ENCODE measurements around the gene ILK. TPM values are rescaled to one million over a fixed set of nuclear protein-coding genes. Genes with fewer than 3 reads are reported as not detected.
A peak's percentile ranks its signal among the peaks of the same experiment; 100 is the strongest.

The ILK gene
- total RNA-seq, 4 donors from 2014 or later, result 81.1 to 121 (median 97.3) TPM

DNA sequence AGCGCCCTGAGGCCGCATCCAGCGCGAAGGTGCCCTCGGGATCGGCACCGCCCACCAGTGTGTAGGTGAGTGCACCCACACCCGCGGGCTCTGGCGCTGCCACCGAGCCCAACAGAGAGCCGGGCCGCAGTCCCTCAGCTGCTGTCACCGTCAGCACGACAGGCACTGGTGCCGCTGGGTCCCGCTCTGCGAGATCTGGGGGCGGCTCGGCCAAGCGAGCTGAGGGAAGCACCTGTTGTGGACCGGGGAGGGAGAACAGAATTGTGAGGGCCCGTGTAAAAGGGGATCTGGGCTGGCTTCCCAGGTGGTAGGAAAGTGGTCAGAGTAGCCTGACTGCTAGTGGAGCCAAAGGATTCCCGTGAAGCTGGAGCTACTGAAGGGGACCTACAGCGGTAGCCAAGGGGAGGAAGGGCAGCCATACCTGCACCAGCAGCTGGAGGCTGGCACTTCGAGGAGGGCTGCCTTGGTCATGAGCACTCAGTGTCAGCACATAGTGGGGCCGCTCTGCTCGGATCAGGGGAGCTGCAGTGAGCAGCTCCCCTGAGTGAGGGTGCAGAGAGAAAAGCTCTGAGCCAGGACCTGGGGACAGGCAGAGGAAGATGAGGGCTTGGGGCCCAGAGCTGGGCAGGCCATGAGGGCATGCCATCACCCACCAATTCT, 27.2 kb downstream of the ILK start:
- no peak overlapping the region for H3K27ac ChIP-seq
- no peak for DNase-seq
- no peaks in the 10 kb centered on the region for H3K9me3 ChIP-seq
- no peak for TF ChIP-seq POLR2A (IDR thresholded peaks at IDR 0.05)
- TF ChIP-seq, protein P1, sequence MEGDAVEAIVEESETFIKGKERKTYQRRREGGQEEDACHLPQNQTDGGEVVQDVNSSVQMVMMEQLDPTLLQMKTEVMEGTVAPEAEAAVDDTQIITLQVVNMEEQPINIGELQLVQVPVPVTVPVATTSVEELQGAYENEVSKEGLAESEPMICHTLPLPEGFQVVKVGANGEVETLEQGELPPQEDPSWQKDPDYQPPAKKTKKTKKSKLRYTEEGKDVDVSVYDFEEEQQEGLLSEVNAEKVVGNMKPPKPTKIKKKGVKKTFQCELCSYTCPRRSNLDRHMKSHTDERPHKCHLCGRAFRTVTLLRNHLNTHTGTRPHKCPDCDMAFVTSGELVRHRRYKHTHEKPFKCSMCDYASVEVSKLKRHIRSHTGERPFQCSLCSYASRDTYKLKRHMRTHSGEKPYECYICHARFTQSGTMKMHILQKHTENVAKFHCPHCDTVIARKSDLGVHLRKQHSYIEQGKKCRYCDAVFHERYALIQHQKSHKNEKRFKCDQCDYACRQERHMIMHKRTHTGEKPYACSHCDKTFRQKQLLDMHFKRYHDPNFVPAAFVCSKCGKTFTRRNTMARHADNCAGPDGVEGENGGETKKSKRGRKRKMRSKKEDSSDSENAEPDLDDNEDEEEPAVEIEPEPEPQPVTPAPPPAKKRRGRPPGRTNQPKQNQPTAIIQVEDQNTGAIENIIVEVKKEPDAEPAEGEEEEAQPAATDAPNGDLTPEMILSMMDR (IDR thresholded peaks at IDR 0.05), result no peak
- H3K36me3 ChIP-seq, result peaks cover 0 to 36% (median 0%) of the 10 kb centered on the region in 3 donors
- H3K4me3 ChIP-seq, result peak overlapping the region in 2 of 4 donors; percentile 38 to 47
- H3K4me1 ChIP-seq, result peaks cover 0 to 9% (median 3%) of the 10 kb centered on the region in 4 donors
- no peaks in the 10 kb centered on the region for H3K27me3 ChIP-seq

DNA sequence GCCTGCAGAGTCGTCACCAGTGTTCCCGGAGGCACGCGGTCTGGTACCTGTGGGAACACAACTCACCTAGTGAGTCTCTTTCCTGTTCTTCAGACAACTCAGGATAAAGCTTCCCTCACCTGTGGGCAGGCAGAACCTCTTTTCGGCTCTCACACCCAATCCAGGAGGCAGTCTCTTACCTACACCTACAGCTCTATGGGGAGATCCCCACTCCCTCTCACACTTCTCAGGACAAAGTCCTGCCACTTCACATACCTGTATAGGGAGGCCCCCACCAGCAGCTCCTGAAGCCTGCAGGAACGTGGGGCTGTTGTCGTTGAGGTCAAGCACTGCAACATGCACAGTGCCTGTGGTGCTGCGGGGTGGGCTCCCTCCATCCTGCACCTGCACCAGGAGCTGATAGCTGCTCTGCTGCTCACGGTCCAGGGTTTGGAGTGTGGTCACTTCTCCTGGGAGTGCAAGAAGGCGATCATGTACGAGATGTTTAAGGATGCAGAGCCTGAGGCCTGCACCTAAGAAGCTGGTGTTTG, 27.9 kb downstream of the ILK start:
- DNase-seq, result no peak
- H3K27me3 ChIP-seq, result no peaks in the 10 kb centered on the region
- peaks cover 0 to 30% (median 0%) of the 10 kb centered on the region in 3 donors for H3K36me3 ChIP-seq
- no peak overlapping the region for H3K4me3 ChIP-seq
- no peaks in the 10 kb centered on the region for H3K9me3 ChIP-seq
- no peak for TF ChIP-seq POLR2A (IDR thresholded peaks at IDR 0.05)
- TF ChIP-seq, protein P1 (IDR thresholded peaks at IDR 0.05), result no peak
- H3K4me1 ChIP-seq, result peaks cover 0 to 15% (median 3%) of the 10 kb centered on the region in 4 donors
- H3K27ac ChIP-seq, result no peak overlapping the region

DNA sequence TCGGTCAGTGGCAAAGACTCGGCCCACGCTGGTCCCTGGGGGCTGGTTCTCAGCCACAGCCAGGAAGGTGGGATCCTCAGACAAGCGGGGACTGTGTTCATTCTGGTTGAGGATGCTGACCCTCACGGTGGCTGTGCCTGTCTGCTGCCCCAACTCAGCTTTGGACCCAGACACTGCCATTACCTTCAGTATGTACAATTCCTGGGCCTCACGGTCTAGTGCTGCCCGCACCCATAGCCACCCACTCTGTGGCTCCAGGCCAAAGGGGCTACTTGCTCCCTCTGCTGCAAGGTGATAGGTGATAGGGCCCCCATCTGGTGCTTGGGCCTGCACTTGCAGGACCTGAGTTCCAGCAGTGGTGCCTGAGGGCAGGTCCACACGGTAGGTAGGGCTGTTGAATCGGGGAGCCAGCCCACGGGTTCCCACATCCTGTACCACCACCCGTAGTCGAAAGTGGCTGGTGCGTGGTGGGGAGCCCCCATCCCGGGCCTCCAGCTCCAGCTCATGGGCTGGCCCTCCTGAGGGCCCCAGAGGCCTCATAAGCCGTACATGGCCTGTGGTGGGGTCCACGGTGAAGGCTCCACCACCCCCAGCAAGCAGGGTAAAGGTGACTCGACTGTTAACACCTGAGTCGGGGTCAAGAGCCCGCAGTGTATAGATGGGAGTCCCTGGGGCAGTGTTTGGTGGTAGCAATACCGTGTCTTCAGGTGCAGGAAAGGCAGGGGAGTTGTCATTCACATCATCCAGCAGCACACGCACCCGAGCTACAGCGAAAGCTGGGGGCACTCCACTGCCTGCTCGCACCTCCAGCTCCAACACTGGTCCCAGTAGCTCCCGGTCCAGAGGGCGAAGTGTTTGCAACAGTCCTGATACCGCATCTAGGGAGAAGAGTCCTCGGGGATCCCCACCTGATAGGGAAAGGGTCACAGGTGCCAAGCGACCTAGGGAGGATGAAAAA, 28.8 kb downstream of the ILK start:
- TF ChIP-seq, protein P1 (IDR thresholded peaks at IDR 0.05), result no peak
- TF ChIP-seq POLR2A (IDR thresholded peaks at IDR 0.05), result no peak

DNA sequence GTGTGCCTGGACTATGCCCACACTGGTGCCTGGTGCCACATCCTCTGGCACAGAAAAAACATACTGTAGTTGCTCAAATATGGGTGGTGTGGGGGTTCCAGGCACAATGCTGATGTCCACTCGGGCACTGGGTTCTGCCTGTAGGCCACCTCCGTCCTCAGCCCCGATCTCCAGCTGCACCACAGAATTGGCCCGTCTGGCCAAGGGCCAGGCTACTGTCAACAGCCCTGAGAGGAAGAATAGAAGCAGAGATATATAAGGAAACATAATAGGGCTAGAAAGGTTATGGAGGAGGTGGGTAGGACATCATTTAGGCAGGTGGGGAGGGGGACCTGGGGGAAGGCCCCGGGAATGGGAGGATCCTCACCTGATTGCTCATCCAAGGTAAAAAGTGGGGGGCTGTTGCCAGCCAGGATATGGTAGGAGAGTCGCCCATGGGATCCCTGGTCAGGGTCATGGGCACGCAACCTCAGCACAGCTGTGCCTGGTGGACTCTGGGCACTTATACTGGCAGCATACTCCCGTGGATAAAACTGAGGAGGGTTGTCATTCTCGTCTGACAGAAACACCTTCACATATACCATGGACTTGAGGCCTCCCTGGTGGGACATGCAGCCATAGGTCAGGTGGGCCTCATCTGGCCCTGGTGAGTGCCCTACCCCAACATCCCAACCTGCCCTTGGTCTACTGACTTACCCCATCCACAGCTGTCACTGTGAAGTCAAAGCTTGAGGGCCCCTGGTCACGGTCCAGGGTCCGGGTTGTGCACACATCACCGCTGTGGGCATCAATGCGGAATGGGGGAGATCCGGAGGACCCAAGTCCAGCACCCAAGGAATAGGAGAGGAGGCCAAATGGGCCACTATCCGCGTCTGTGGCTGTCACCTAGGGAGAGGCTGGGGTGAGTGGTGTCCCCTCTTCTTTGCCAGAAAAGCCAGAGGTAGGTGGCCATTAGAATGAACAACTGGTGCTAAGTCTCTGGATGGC, 30.1 kb downstream of the ILK start:
- Histone ChIP-seq H3K4me1 (peaks cover 0 to 25% (median 0%) of the 10 kb centered on the region in 4 donors), H3K4me3 (no peak overlapping the region)
- TF ChIP-seq, protein P1 (IDR thresholded peaks at IDR 0.05), result no peak
- no peak for TF ChIP-seq POLR2A (IDR thresholded peaks at IDR 0.05)

More for the DNA sequence above, 28.8 kb downstream of the ILK start:
- no peaks in the 10 kb centered on the region for H3K27me3 ChIP-seq
- no peaks in the 10 kb centered on the region for H3K9me3 ChIP-seq
- DNase-seq, result no peak
- peaks cover 0 to 16% (median under 1%) of the 10 kb centered on the region in 4 donors for H3K4me1 ChIP-seq
- H3K36me3 ChIP-seq, result peaks cover 0 to 24% (median 0%) of the 10 kb centered on the region in 3 donors
- H3K27ac ChIP-seq, result no peak overlapping the region
- no peak overlapping the region for H3K4me3 ChIP-seq

More for the DNA sequence above, 30.1 kb downstream of the ILK start:
- Histone ChIP-seq H3K9me3 (no peaks in the 10 kb centered on the region), H3K27ac (no peak overlapping the region), H3K36me3 (peaks cover 0 to 24% (median 0%) of the 10 kb centered on the region in 3 donors), H3K27me3 (no peaks in the 10 kb centered on the region)
- no peak for DNase-seq

Measured in Peyer's patch (tissue), 4 donors.